Neural progenitor cell (in vitro differentiated cells): ENCODE results near the gene CATSPER4. TPM values are rescaled to one million over a fixed set of nuclear protein-coding genes. Genes with fewer than 3 reads are reported as not detected.
A peak's percentile ranks its signal among the peaks of the same experiment; 100 is the strongest.

Experiments
- DNase-seq: peaks from one replicate; pipeline ENCODE4 v3.0.0-alpha.2; 2016; ENCODE audit warnings: low spot score
- H2AFZ ChIP-seq: fragments of 200-600 bp; sonication (generic); replicated peaks from 2 replicates; pipeline ENCODE4 v1.6.1; 2016; ENCODE audit warnings: antibody characterized with exemption
- H3F3A ChIP-seq: fragments of 200-600 bp; sonication (generic); 2 replicates; pipeline ENCODE4 v1.6.1; 2016; ENCODE audit warnings: antibody characterized with exemption, low read depth
- H3K27ac ChIP-seq: fragments of 200-600 bp; sonication (generic); 2 replicates; pipeline ENCODE4 v1.5.1; 2016; ENCODE audit warnings: mild to moderate bottlenecking
- H3K27me3 ChIP-seq: fragments of 200-600 bp; sonication (generic); 2 replicates; pipeline ENCODE4 v1.6.1; 2016; ENCODE audit warnings: mild to moderate bottlenecking, moderate library complexity
- H3K36me3 ChIP-seq: fragments of 200-600 bp; sonication (generic); 2 replicates; pipeline ENCODE4 v1.5.1; 2016
- H3K4me1 ChIP-seq: fragments of 200-600 bp; sonication (generic); 2 replicates; pipeline ENCODE4 v1.6.1; 2016; ENCODE audit warnings: mixed run types
- H3K4me2 ChIP-seq: fragments of 200-600 bp; sonication (generic); 2 replicates; pipeline ENCODE4 v1.6.1; 2016
- H3K4me3 ChIP-seq: fragments of 200-600 bp; sonication (generic); 2 replicates; pipeline ENCODE4 v1.5.1; 2016
- H3K79me2 ChIP-seq: fragments of 200-600 bp; sonication (generic); 2 replicates; pipeline ENCODE4 v1.6.1; 2016; ENCODE audit warnings: low read depth
- H3K9ac ChIP-seq: fragments of 200-600 bp; sonication (generic); 2 replicates; pipeline ENCODE4 v1.6.1; 2016
- H3K9me3 ChIP-seq: fragments of 200-600 bp; sonication (generic); 2 replicates; pipeline ENCODE4 v1.5.1; 2016; ENCODE audit warnings: low read depth
- H4K20me1 ChIP-seq: fragments of 200-600 bp; sonication (generic); 2 replicates; pipeline ENCODE4 v1.6.1; 2016; ENCODE audit warnings: low read depth
- H3K27ac Mint-ChIP-seq: 3 replicates; pipeline ENCODE4 v1.8.0; 2021; ENCODE audit warnings: mixed read lengths
- H3K27me3 Mint-ChIP-seq: 2 replicates; pipeline ENCODE4 v1.8.0; 2022; ENCODE audit warnings: low read depth, mild to moderate bottlenecking, inconsistent platforms, moderate library complexity, mixed read lengths; ENCODE audit not compliant: insufficient read depth
- H3K36me3 Mint-ChIP-seq: 3 replicates; pipeline ENCODE4 v1.8.0; 2021; ENCODE audit warnings: mixed read lengths
- H3K4me1 Mint-ChIP-seq: 3 replicates; pipeline ENCODE4 v1.8.0; 2021; ENCODE audit warnings: mixed read lengths
- H3K4me3 Mint-ChIP-seq: 3 replicates; pipeline ENCODE4 v1.8.0; 2021; ENCODE audit warnings: mild to moderate bottlenecking, moderate library complexity, mixed read lengths
- H3K9me3 Mint-ChIP-seq: 3 replicates; pipeline ENCODE4 v1.8.0; 2020; ENCODE audit warnings: mixed read lengths
- EZH2 ChIP-seq: fragments of 200-600 bp; sonication (generic); IDR thresholded peaks from 2 replicates; pipeline ENCODE4 v1.6.1; 2017; ENCODE audit warnings: antibody characterized with exemption, mild to moderate bottlenecking, moderate library complexity
- EZH2phosphoT487 ChIP-seq: fragments of 200-600 bp; sonication (generic); IDR thresholded peaks from 2 replicates; pipeline ENCODE4 v1.6.1; 2017; ENCODE audit warnings: antibody characterized with exemption
- total RNA-seq: library from RNA; depleted of rRNA; stranded (reverse); fragments of >200 nt; gene quantifications from 2 replicates; pipeline ENCODE4 v1.2.3, GENCODE V29; 2015; ENCODE audit warnings: low replicate concordance
- TF ChIP-seq, protein P1 (sequence below): fragments of 200-600 bp; sonication (generic); IDR thresholded peaks from 2 replicates; pipeline ENCODE4 v1.5.1; 2017; ENCODE audit warnings: antibody characterized with exemption, mild to moderate bottlenecking

Gene CATSPER4
- total RNA-seq, 1 donor from 2014 or later = not detected

DNA sequence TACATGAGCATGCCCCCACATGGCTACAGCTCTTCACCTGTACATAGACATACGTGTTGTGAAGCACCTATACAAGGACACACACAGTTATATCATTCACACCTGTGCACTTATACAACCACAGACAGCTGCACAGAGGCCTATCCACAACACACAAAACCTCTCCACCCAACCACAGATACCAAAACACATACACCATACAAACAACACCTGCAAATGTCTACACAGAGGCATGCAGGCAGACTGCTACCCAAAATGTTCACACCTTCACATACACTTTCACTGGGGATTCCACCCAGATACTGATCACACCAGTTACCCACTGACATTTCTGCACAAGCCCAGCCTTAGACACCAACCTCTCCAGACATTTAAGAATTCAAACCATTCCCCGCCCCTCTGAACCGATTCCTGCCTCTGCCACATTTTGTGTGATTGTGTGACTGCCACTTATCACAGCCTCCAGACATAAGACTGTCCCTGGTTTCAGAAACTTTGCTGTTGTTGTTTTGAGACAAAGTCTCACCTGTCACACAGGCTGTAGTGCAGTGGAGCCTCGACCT, 23.6 kb upstream of the CATSPER4 start:
- no peaks in the 10 kb centered on the region for H3K36me3 Mint-ChIP-seq
- H3K4me1 Mint-ChIP-seq = peaks cover 64% of the 10 kb centered on the region
- H3K27ac ChIP-seq = no peak overlapping the region
- H3F3A ChIP-seq = peaks cover 50% of the 10 kb centered on the region
- no peak overlapping the region for H3K4me3 ChIP-seq
- H3K9ac ChIP-seq = no peak overlapping the region
- peak overlapping the region; percentile 14 for H3K4me3 Mint-ChIP-seq
- no peak overlapping the region for H2AFZ ChIP-seq
- H3K79me2 ChIP-seq = peaks cover 13% of the 10 kb centered on the region
- DNase-seq = no peak
- peaks cover 37% of the 10 kb centered on the region for H3K27me3 Mint-ChIP-seq
- no peaks in the 10 kb centered on the region for H3K9me3 Mint-ChIP-seq
- TF ChIP-seq EZH2 (no peak), EZH2phosphoT487 (no peak)
- TF ChIP-seq, protein P1, sequence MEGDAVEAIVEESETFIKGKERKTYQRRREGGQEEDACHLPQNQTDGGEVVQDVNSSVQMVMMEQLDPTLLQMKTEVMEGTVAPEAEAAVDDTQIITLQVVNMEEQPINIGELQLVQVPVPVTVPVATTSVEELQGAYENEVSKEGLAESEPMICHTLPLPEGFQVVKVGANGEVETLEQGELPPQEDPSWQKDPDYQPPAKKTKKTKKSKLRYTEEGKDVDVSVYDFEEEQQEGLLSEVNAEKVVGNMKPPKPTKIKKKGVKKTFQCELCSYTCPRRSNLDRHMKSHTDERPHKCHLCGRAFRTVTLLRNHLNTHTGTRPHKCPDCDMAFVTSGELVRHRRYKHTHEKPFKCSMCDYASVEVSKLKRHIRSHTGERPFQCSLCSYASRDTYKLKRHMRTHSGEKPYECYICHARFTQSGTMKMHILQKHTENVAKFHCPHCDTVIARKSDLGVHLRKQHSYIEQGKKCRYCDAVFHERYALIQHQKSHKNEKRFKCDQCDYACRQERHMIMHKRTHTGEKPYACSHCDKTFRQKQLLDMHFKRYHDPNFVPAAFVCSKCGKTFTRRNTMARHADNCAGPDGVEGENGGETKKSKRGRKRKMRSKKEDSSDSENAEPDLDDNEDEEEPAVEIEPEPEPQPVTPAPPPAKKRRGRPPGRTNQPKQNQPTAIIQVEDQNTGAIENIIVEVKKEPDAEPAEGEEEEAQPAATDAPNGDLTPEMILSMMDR = no peak
- H3K27ac Mint-ChIP-seq = peak overlapping the region; percentile 19
- H4K20me1 ChIP-seq = peaks cover 3% of the 10 kb centered on the region
- H3K4me1 ChIP-seq = peaks cover 45% of the 10 kb centered on the region
- peaks cover 33% of the 10 kb centered on the region for H3K27me3 ChIP-seq
- no peaks in the 10 kb centered on the region for H3K36me3 ChIP-seq
- H3K9me3 ChIP-seq = no peaks in the 10 kb centered on the region
- no peak overlapping the region for H3K4me2 ChIP-seq

DNA sequence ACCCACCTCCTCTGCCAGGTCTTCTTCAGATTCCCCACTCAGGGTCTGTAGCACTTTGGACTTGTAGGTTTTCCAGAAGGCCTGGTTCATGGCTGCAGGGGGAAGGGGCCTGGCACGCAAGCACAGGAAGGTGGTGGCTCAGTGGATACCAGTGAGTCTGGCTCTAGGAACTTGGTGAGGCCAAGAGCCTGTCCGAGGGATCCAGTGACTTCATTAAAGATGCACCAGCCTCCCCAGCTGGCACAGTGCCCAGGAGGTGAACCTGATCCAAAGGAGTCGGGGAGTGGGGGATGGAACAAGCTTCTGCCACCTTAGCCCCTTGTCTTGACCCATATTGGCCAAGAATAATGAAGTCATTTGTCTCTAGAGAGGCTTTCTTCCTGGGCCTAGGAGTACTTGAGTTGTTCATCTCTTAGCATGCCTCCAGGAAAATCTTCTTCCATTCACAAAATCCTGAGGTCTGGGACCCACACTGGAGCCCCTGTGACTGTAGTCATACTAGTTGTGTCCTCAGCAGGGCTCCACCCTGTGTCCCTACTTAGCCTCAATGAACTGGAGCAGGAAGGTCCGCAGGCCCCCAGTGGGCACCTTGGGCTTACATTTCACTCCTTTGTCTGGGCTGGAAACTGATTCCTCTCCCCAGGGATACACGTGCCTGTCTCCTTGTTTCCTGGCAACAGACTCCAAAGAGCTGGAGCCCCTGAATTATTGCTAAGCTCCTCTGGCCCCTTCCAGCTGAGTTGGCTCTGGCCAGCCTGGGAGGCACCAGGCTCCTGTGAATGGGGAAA, 21.8 kb upstream of the CATSPER4 start, which contains the start of gene C1orf232:
Gene C1orf232, minus strand, starts transcription at position 554 of the 788 bp plus-strand sequence. Its CDS starts 464 bp downstream, at position 90.
- peaks cover 44% of the 10 kb centered on the region for H3K4me1 ChIP-seq
- H3K36me3 Mint-ChIP-seq = no peaks in the 10 kb centered on the region
- peak; percentile 81 for DNase-seq
- peak within 1 kb of the TSS; percentile 77 for H3K4me3 ChIP-seq
- H3K4me1 Mint-ChIP-seq = peaks cover 59% of the 10 kb centered on the region
- no peaks in the 10 kb centered on the region for H3K36me3 ChIP-seq
- no peaks in the 10 kb centered on the region for H3K9me3 ChIP-seq
- peak within 1 kb of the TSS; percentile 44 for H2AFZ ChIP-seq
- peak within 1 kb of the TSS; percentile 71 for H3K9ac ChIP-seq
- peaks cover 16% of the 10 kb centered on the region for H3K27me3 ChIP-seq
- H3K27ac ChIP-seq = peak within 1 kb of the TSS; percentile 56
- H3K27ac Mint-ChIP-seq = peak within 1 kb of the TSS; percentile 97
- H3F3A ChIP-seq = peaks cover 36% of the 10 kb centered on the region
- H3K4me3 Mint-ChIP-seq = peak within 1 kb of the TSS; percentile 89
- H3K4me2 ChIP-seq = peak within 1 kb of the TSS; percentile 98
- peaks cover 31% of the 10 kb centered on the region for H3K27me3 Mint-ChIP-seq
- no peaks in the 10 kb centered on the region for H3K9me3 Mint-ChIP-seq
- peaks cover 3% of the 10 kb centered on the region for H4K20me1 ChIP-seq
- TF ChIP-seq EZH2 (no peak), EZH2phosphoT487 (no peak)
- TF ChIP-seq, protein P1 = no peak
- peaks cover 13% of the 10 kb centered on the region for H3K79me2 ChIP-seq

DNA sequence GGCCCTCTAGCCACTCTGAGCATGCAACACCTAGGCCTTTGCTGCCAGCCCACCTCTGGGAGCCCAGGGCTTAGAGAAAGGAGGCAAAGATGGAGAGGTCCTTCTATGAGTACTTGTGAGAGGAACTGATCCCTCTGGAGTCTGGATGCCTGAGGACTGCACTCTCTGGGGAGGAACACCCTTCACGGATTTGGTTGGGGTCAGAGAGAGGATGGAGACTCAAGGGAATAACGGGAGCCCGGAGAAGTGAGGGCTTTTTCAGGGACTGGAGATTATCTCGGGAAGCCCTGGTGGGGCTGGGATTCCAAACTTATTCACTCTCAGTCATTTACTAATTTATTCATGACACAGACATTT, 21.2 kb upstream of the CATSPER4 start:
- peak overlapping the region; percentile 77 for H3K4me3 ChIP-seq
- peaks cover 3% of the 10 kb centered on the region for H4K20me1 ChIP-seq
- H3K36me3 ChIP-seq = no peaks in the 10 kb centered on the region
- Mint-ChIP-seq H3K4me3 (peak overlapping the region; percentile 89), H3K27ac (peak overlapping the region; percentile 97), H3K27me3 (peaks cover 29% of the 10 kb centered on the region), H3K36me3 (no peaks in the 10 kb centered on the region), H3K9me3 (no peaks in the 10 kb centered on the region), H3K4me1 (peaks cover 57% of the 10 kb centered on the region)
- peak overlapping the region; percentile 56 for H3K27ac ChIP-seq
- peaks cover 11% of the 10 kb centered on the region for H3K27me3 ChIP-seq
- TF ChIP-seq EZH2 (no peak), EZH2phosphoT487 (no peak)
- TF ChIP-seq, protein P1 = no peak
- H3K9me3 ChIP-seq = no peaks in the 10 kb centered on the region
- peak overlapping the region; percentile 98 for H3K4me2 ChIP-seq
- no peak overlapping the region for H2AFZ ChIP-seq
- H3F3A ChIP-seq = peaks cover 34% of the 10 kb centered on the region
- peaks cover 13% of the 10 kb centered on the region for H3K79me2 ChIP-seq
- no peak overlapping the region for H3K9ac ChIP-seq
- no peak for DNase-seq
- H3K4me1 ChIP-seq = peaks cover 44% of the 10 kb centered on the region
